ENCODE results near the gene TPCN2. TPM values are rescaled to one million over a fixed set of nuclear protein-coding genes. Genes with fewer than 3 reads are reported as not detected.

TPCN2 gene
- total RNA-seq, 4 donors from 2014 or later, result 18.7 to 34.5 (median 24.7) TPM

DNA sequence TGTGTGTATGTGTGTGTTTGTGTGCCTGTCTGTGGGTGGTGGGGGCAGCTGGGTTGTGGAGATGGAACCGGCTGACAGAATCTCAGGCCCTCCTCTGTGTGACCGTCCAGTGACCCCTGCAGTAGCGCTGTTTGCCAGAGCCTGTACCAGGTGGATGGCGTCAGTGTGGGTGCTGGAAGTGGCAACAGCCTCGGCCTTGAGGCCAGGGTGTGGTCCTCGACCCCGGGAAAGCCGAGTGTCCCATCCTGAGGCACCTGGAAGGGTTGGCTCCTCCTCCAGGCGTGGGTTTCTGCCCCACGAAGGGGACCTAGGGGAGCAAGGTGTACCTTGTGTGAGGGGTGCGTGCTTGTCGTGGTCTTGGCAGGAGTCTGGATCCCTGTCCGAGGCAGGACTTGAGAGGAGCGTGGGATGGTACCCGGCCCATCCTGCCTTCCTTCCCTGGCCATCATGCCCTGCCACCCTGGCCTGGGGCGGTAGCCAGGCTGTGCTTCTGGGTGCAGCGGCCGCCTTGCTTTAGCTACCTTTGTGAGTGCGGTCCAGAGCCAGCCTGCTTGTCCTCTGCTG is 16.5 kb downstream of the TPCN2 start:
- Histone ChIP-seq H3K4me1 (peaks cover 6 to 67% (median 54%) of the 10 kb centered on the region in 4 donors), H3K9me3 (no peaks in the 10 kb centered on the region), H3K36me3 (peaks cover 2 to 62% (median 44%) of the 10 kb centered on the region in 4 donors), H3K4me3 (no peak overlapping the region), H3K27ac (replicated peaks in 1 of 4) (peak overlapping the region; percentile 69 to 76 (median 72)), H3K27me3 (no peaks in the 10 kb centered on the region)
- intact Hi-C loops (cut with DNase I), result no loop called here
- TF ChIP-seq, protein P1, sequence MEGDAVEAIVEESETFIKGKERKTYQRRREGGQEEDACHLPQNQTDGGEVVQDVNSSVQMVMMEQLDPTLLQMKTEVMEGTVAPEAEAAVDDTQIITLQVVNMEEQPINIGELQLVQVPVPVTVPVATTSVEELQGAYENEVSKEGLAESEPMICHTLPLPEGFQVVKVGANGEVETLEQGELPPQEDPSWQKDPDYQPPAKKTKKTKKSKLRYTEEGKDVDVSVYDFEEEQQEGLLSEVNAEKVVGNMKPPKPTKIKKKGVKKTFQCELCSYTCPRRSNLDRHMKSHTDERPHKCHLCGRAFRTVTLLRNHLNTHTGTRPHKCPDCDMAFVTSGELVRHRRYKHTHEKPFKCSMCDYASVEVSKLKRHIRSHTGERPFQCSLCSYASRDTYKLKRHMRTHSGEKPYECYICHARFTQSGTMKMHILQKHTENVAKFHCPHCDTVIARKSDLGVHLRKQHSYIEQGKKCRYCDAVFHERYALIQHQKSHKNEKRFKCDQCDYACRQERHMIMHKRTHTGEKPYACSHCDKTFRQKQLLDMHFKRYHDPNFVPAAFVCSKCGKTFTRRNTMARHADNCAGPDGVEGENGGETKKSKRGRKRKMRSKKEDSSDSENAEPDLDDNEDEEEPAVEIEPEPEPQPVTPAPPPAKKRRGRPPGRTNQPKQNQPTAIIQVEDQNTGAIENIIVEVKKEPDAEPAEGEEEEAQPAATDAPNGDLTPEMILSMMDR (IDR thresholded peaks at IDR 0.05), result no peak
- peak; percentile 26 to 28 for TF ChIP-seq POLR2AphosphoS5 (IDR thresholded peaks at IDR 0.05)
- 70% methylated on average over 14 of the region's 19 CpGs for WGBS
- no peak for DNase-seq (ENCODE audit: extremely low spot score)

DNA sequence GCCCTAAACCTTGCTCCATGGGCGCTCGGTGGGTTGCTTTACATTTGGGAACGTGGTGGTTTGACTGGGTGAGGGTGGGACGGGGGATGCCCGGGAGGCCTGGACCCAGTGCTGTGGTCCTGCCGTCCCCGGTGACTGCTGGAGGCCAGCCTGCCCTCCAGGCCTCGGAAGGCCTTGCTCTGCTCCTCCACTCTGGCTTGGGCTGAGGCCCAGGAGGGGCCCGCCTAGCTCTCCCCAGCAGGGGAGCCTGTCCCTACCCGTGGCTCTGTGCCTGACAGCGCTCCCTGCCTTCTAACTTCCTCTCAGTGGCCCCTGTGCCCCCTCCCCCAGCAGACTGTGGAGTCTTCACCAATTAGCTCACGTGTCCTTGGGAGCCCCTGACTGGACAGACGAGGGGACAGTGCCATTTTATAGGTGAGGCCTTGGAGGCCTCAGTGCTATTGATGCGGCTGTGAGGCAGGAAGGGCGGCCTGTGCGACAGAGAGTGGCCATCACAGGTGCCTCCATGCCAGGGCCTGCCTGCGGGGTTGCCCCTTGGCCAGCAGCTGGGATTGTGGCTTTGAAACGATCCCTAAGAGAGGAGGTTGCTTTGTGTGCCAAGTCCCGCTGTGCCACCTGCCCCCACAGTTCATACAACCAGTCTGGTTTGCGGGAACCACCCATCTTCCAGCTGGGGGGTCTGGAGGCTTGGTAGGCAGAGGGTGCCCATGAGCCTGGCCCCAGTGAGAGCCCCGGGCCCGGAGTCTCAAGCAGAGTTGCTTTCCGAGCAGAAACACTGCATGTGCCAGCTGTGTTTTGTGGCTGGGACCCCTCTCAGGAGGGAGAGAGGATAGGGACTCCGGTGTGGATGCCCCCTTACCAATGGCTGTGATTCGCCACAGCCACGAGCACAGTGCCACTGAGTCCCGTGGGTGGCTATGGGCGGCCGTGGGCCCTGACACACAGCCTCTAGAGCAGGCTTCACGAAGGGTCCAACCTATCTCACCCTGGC is 17.7 kb downstream of the TPCN2 start:
- Histone ChIP-seq H3K27ac (replicated peaks in 1 of 4) (peak overlapping the region; percentile 69 to 76 (median 72)), H3K4me3 (no peak overlapping the region), H3K4me1 (peaks cover 6 to 55% (median 42%) of the 10 kb centered on the region in 4 donors), H3K9me3 (no peaks in the 10 kb centered on the region), H3K27me3 (no peaks in the 10 kb centered on the region), H3K36me3 (peaks cover 14 to 67% (median 55%) of the 10 kb centered on the region in 4 donors)
- WGBS, result 78% methylated on average over 22 of the region's 30 CpGs
- no peak for DNase-seq (ENCODE audit: extremely low spot score)
- intact Hi-C loops (cut with DNase I), result no loop called here
- no peak for TF ChIP-seq POLR2AphosphoS5 (IDR thresholded peaks at IDR 0.05)
- TF ChIP-seq, protein P1 (IDR thresholded peaks at IDR 0.05), result no peak
- no peak for TF ChIP-seq EP300 (IDR thresholded peaks at IDR 0.05)
- TF ChIP-seq POLR2A (IDR thresholded peaks at IDR 0.05; ENCODE audit: low read depth), result no peak

DNA sequence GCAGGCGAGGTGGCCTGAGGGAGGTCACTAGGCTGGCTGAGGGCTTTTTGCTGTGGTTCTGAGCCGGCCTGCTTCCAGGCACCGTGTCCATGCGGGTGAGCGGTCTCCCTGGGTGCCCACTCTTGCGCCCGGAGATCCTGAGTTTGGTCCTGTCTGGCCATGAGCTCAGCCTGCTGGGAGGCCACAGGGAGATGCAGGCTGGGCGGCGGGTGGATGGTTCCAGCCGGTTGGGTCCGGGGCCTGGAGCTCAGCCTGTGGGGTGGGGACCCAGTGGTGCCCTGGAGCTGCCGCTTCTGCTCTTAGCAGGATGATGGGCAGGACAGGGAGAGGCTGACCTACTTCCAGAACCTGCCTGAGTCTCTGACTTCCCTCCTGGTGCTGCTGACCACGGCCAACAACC is 18.5 kb downstream of the TPCN2 start:
- Histone ChIP-seq H3K27ac (replicated peaks in 1 of 4) (peak overlapping the region; percentile 69 to 76 (median 72)), H3K9me3 (no peaks in the 10 kb centered on the region), H3K4me1 (peaks cover 6 to 49% (median 39%) of the 10 kb centered on the region in 4 donors), H3K4me3 (no peak overlapping the region), H3K27me3 (no peaks in the 10 kb centered on the region), H3K36me3 (peaks cover 22 to 73% (median 58%) of the 10 kb centered on the region in 4 donors)
- 92% methylated on average over 2 of the region's 13 CpGs for WGBS
- TF ChIP-seq POLR2AphosphoS5 (IDR thresholded peaks at IDR 0.05) (no peak), POLR2A (IDR thresholded peaks at IDR 0.05; ENCODE audit: low read depth) (no peak), EP300 (IDR thresholded peaks at IDR 0.05) (no peak)
- TF ChIP-seq, protein P1 (IDR thresholded peaks at IDR 0.05), result no peak
- DNase-seq (ENCODE audit: extremely low spot score), result no peak
- intact Hi-C loops (cut with DNase I), result no loop called here

DNA sequence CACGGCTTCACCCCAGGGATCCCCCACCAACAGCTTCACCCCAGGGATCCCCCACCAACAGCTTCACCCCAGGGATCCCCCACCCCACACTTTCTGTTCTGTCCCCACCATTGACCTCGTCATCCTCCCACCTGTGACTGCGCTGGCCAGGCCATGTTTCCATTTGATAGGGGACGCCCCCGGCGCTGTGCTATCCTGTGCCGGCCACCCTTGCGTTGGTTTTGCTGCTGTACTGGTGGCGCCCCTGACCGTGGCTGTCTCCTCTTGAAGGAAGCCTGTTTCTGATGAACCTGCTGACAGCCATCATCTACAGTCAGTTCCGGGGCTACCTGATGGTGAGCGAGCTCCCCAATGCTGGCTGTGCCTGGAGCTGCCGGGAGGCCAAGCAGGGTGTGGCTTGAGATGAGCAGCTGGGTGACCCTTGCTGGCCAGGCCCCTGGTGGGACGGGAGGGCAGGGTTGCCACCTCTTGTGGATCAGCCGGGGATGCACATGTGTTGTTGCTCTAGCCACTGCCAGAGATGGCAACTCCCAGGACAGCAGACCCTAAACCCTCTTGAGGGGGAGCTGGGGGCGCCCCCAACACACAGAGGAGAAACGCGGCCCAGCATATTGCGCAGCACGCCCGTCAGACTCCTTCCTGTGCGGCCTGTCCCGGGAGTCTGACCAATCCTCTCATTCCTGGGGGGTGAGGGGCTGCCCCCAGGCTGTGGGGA is 22.5 kb downstream of the TPCN2 start:
- no peaks in the 10 kb centered on the region for H3K9me3 ChIP-seq
- H3K4me3 ChIP-seq, result no peak overlapping the region
- no peaks in the 10 kb centered on the region for H3K27me3 ChIP-seq
- intact Hi-C loops (cut with DNase I), result no loop called here
- no peak for TF ChIP-seq EP300 (IDR thresholded peaks at IDR 0.05)
- TF ChIP-seq, protein P1 (IDR thresholded peaks at IDR 0.05), result no peak
- TF ChIP-seq POLR2AphosphoS5 (IDR thresholded peaks at IDR 0.05), result no peak
- no peak for TF ChIP-seq POLR2A (IDR thresholded peaks at IDR 0.05; ENCODE audit: low read depth)
- DNase-seq (ENCODE audit: extremely low spot score), result no peak
- H3K36me3 ChIP-seq, result peaks cover 28 to 74% (median 54%) of the 10 kb centered on the region in 4 donors
- H3K27ac ChIP-seq (replicated peaks in 1 of 4), result peak overlapping the region; percentile 83 to 88 (median 84)
- WGBS, result 96% methylated on average over 15 of the region's 23 CpGs
- H3K4me1 ChIP-seq, result peaks cover 12 to 45% (median 43%) of the 10 kb centered on the region in 4 donors

Measured in esophagus muscularis mucosa (tissue), 4 donors.